ENCODE results near the gene SLC46A1. TPM values are rescaled to one million over a fixed set of nuclear protein-coding genes. Genes with fewer than 3 reads are reported as not detected.

Gene SLC46A1
- total and polyA plus RNA-seq, 12 donors = 1.4 to 10.2 (median 4.7) TPM

GRCh38 chr17:28365487-28365886, 40.5 kb downstream of the SLC46A1 start:
- H3K27ac ChIP-seq = no peak overlapping the region
- no peak for DNase-seq
- no peaks in the 10 kb centered on the region for H3K9me3 ChIP-seq
- no peak overlapping the region for H3K4me3 ChIP-seq
- 82 to 86% methylated on average over 3 of the region's 3 CpGs for WGBS, 2 donors
- TF ChIP-seq CTCF (IDR thresholded peaks at IDR 0.05) = no peak
- H3K27me3 ChIP-seq = no peaks in the 10 kb centered on the region
- no peak for ATAC-seq
- H3K4me1 ChIP-seq = peaks cover 0 to 12% (median 7%) of the 10 kb centered on the region in 9 donors
- intact Hi-C loops (cut with DNase I) = no loop called here
- H3K36me3 ChIP-seq = peaks cover 0 to 52% (median 18%) of the 10 kb centered on the region in 9 donors

GRCh38 chr17:28364665-28365363, 41.2 kb downstream of the SLC46A1 start, which contains the start of gene SEBOX:
Gene SEBOX, minus strand, starts transcription at chr17:28365199. Its CDS starts 48 bp downstream, at chr17:28365151.
- 90 to 92% methylated on average over 13 of the region's 13 CpGs for WGBS, 2 donors
- Histone ChIP-seq H3K27me3 (no peaks in the 10 kb centered on the region), H3K4me1 (peaks cover 0 to 5% (median 2%) of the 10 kb centered on the region in 9 donors), H3K9me3 (no peaks in the 10 kb centered on the region), H3K4me3 (no peak within 1 kb of the TSS), H3K36me3 (peaks cover 0 to 58% (median 25%) of the 10 kb centered on the region in 9 donors), H3K27ac (no peak within 1 kb of the TSS)
- DNase-seq = no peak
- intact Hi-C loops (cut with DNase I) = no loop called here
- TF ChIP-seq CTCF (IDR thresholded peaks at IDR 0.05) = no peak
- no peak for ATAC-seq

GRCh38 chr17:28363776-28364650, 42.0 kb downstream of the SLC46A1 start:
- no peaks in the 10 kb centered on the region for H3K9me3 ChIP-seq
- no peak for ATAC-seq
- no peaks in the 10 kb centered on the region for H3K27me3 ChIP-seq
- WGBS, 2 donors = 85 to 88% methylated on average over 8 of the region's 8 CpGs
- H3K4me3 ChIP-seq = no peak overlapping the region
- intact Hi-C loops (cut with DNase I) = no loop called here
- no peak overlapping the region for H3K27ac ChIP-seq
- H3K36me3 ChIP-seq = peaks cover 0 to 66% (median 29%) of the 10 kb centered on the region in 9 donors
- TF ChIP-seq CTCF (IDR thresholded peaks at IDR 0.05) = no peak
- DNase-seq = no peak
- no peaks in the 10 kb centered on the region for H3K4me1 ChIP-seq

GRCh38 chr17:28363186-28363585, 42.8 kb downstream of the SLC46A1 start:
- H3K36me3 ChIP-seq = peaks cover 0 to 66% (median 29%) of the 10 kb centered on the region in 9 donors
- no peak for TF ChIP-seq CTCF (IDR thresholded peaks at IDR 0.05)
- no peaks in the 10 kb centered on the region for H3K27me3 ChIP-seq
- intact Hi-C loops (cut with DNase I) = no loop called here
- H3K4me3 ChIP-seq = no peak overlapping the region
- DNase-seq = no peak
- H3K4me1 ChIP-seq = peaks cover 0 to 8% (median 6%) of the 10 kb centered on the region in 9 donors
- ATAC-seq = no peak
- no peaks in the 10 kb centered on the region for H3K9me3 ChIP-seq
- H3K27ac ChIP-seq = no peak overlapping the region
- WGBS, 2 donors = 89 to 93% methylated on average over 5 of the region's 5 CpGs
